ENCODE measurements around the gene CRYL1. TPM values are rescaled to one million over a fixed set of nuclear protein-coding genes. Genes with fewer than 3 reads are reported as not detected.

Gene CRYL1
- total RNA-seq, 1 donor from 2014 or later = 36.8 TPM

Other genes with a start within 250 kb of the CRYL1 start
- 6.2 and 7.7 TPM in 2 replicates for gene IFT88, start 41.3 kb upstream of the CRYL1 start, total RNA-seq
- gene IL17D, start 177.8 kb upstream of the CRYL1 start, total RNA-seq = 1.3 and 3.4 TPM in 2 replicates
- 5.4 and 5.6 TPM in 2 replicates for gene EEF1AKMT1, start 248.1 kb upstream of the CRYL1 start, total RNA-seq

Measured in dermis microvascular lymphatic vessel endothelial cell (primary cell).